Mesenchymal stem cell (in vitro differentiated cells and primary cell): Measurements from ENCODE around the gene TWIST1.

ENCODE experiments used
- DNase-seq: peaks from one replicate; pipeline ENCODE4 v3.0.0-alpha.2; 2013
- H2AFZ ChIP-seq: one replicate; pipeline ENCODE4 v1.6.1; 2013; ENCODE audit warnings: low read depth, mild to moderate bottlenecking, control low read depth, inconsistent platforms, low read length, moderate library complexity
- H2AK5ac ChIP-seq: 2 replicates; pipeline ENCODE4 v1.6.1; 2013; ENCODE audit warnings: low read length, moderate library complexity, mild to moderate bottlenecking, inconsistent platforms; ENCODE audit not compliant: severe bottlenecking
- H2BK120ac ChIP-seq: one replicate; pipeline ENCODE4 v1.6.1; 2013; ENCODE audit warnings: low read depth, mild to moderate bottlenecking, inconsistent platforms, low read length, moderate library complexity
- H2BK12ac ChIP-seq, 2 experiments: one replicate each; pipeline ENCODE4 v1.6.1; 2013; ENCODE audit warnings: inconsistent platforms in 2 of 2, low read length in 2 of 2, mild to moderate bottlenecking in 2 of 2, moderate library complexity in 2 of 2, control low read depth in 1 of 2
- H2BK15ac ChIP-seq: one replicate; pipeline ENCODE4 v1.6.1; 2013; ENCODE audit warnings: mild to moderate bottlenecking, low read depth, inconsistent platforms; ENCODE audit not compliant: poor library complexity, severe bottlenecking
- H2BK5ac ChIP-seq: 2 replicates; pipeline ENCODE4 v1.6.1; 2013; ENCODE audit warnings: low read depth, mild to moderate bottlenecking, low read length, control low read depth, inconsistent platforms; ENCODE audit not compliant: poor library complexity, severe bottlenecking
- H3K14ac ChIP-seq, 2 experiments: one replicate each; pipeline ENCODE4 v1.6.1; 2013; ENCODE audit warnings: inconsistent platforms in 2 of 2, low read length in 2 of 2, control low read depth in 1 of 2, mild to moderate bottlenecking in 1 of 2, moderate library complexity in 1 of 2
- H3K18ac ChIP-seq, 2 experiments: one replicate each; pipeline ENCODE4 v1.6.1; 2013; ENCODE audit warnings: inconsistent platforms in 2 of 2, low read length in 2 of 2, control low read depth in 1 of 2, low read depth in 1 of 2, mild to moderate bottlenecking in 1 of 2
- H3K23ac ChIP-seq, 2 experiments: one replicate each; pipeline ENCODE4 v1.6.1; 2013; ENCODE audit warnings: inconsistent platforms in 2 of 2, low read length in 2 of 2, mild to moderate bottlenecking in 2 of 2, moderate library complexity in 2 of 2, control low read depth in 1 of 2
- H3K27ac ChIP-seq: 2 replicates; pipeline ENCODE4 v1.5.1; 2013; ENCODE audit warnings: mild to moderate bottlenecking, moderate library complexity, low read length, control low read depth, inconsistent platforms; ENCODE audit not compliant: poor library complexity, severe bottlenecking
- H3K27me3 ChIP-seq, 2 experiments: 2 replicates each; pipeline versions ENCODE4 v1.6.1 to v1.7.0; 2013; ENCODE audit warnings: low read length in 2 of 2, mild to moderate bottlenecking in 2 of 2, moderate library complexity in 2 of 2, control low read depth in 1 of 2, inconsistent platforms in 1 of 2; ENCODE audit not compliant: control insufficient read depth in 1 of 2, insufficient read depth in 1 of 2
- H3K36me3 ChIP-seq, 2 experiments: 2 replicates each; pipeline versions ENCODE4 v1.6.1 to v1.7.0; 2013; ENCODE audit warnings: low read length in 2 of 2, control low read depth in 1 of 2, inconsistent platforms in 1 of 2, low read depth in 1 of 2, mild to moderate bottlenecking in 1 of 2; ENCODE audit not compliant: insufficient read depth in 2 of 2, control insufficient read depth in 1 of 2
- H3K4ac ChIP-seq, 2 experiments: one replicate each; pipeline ENCODE4 v1.6.1; 2013; ENCODE audit warnings: inconsistent platforms in 2 of 2, low read length in 2 of 2, mild to moderate bottlenecking in 2 of 2, moderate library complexity in 2 of 2, control low read depth in 1 of 2, low read depth in 1 of 2
- H3K4me1 ChIP-seq: 2 replicates; pipeline ENCODE4 v1.6.1; 2013; ENCODE audit warnings: low read depth, low read length, control low read depth; ENCODE audit not compliant: control insufficient read depth, insufficient read depth
- H3K4me2 ChIP-seq: 2 replicates; pipeline ENCODE4 v1.6.1; 2013; ENCODE audit warnings: low read length, mild to moderate bottlenecking, inconsistent platforms; ENCODE audit not compliant: poor library complexity, severe bottlenecking
- H3K4me3 ChIP-seq, 2 experiments: 2 replicates each; pipeline versions ENCODE4 v1.5.1 to v1.7.0; 2013; ENCODE audit warnings: low read length in 2 of 2, mild to moderate bottlenecking in 2 of 2, control low read depth in 1 of 2, low read depth in 1 of 2; ENCODE audit not compliant: insufficient read depth in 1 of 2
- H3K79me1 ChIP-seq: replicated peaks from 2 replicates; pipeline ENCODE4 v1.6.1; 2013; ENCODE audit warnings: mild to moderate bottlenecking, control low read depth, low read length, inconsistent platforms; ENCODE audit not compliant: poor library complexity, severe bottlenecking
- H3K9ac ChIP-seq: 2 replicates; pipeline ENCODE4 v1.7.0; 2013; ENCODE audit warnings: mild to moderate bottlenecking, low read length, moderate library complexity
- H3K9me3 ChIP-seq: 2 replicates; pipeline ENCODE4 v1.7.0; 2013; ENCODE audit warnings: mild to moderate bottlenecking, low read length; ENCODE audit not compliant: control insufficient read depth
- H4K8ac ChIP-seq: one replicate; pipeline ENCODE4 v1.6.1; 2013; ENCODE audit warnings: inconsistent platforms, mild to moderate bottlenecking, low read length, moderate library complexity
- H4K91ac ChIP-seq: one replicate; pipeline ENCODE4 v1.6.1; 2013; ENCODE audit warnings: mild to moderate bottlenecking, low read length, inconsistent platforms
- WGBS: methylation state at CpG from one replicate; pipeline ENCODE4 v1.1.7; 2013; ENCODE audit warnings: mixed read lengths; 5-methylcytosine and 5-hydroxymethylcytosine counted together

TWIST1 gene

GRCh38 chr7:19069842-19070241, 47.6 kb downstream of the TWIST1 start:
- Histone ChIP-seq H3K4ac (no peak overlapping the region), H4K91ac (no peak overlapping the region), H2BK15ac (no peak overlapping the region), H2BK12ac (no peak overlapping the region), H3K9me3 (no peaks in the 10 kb centered on the region), H2BK120ac (no peak overlapping the region), H3K4me3 (no peak overlapping the region), H3K4me2 (no peak overlapping the region), H4K8ac (no peak overlapping the region), H3K79me1 (peaks cover 2% of the 10 kb centered on the region), H3K4me1 (peaks cover 2% of the 10 kb centered on the region), H3K27me3 (no peaks in the 10 kb centered on the region), H2AFZ (no peak overlapping the region), H2BK5ac (no peak overlapping the region), H2AK5ac (no peak overlapping the region), H3K14ac (no peak overlapping the region), H3K18ac (no peak overlapping the region), H3K27ac (no peak overlapping the region), H3K9ac (no peak overlapping the region), H3K23ac (no peak overlapping the region), H3K36me3 (no peaks in the 10 kb centered on the region)
- WGBS, result no CpG with 5 or more reads among the region's 1 CpG
- DNase-seq, result no peak

GRCh38 chr7:19066170-19066569, 51.3 kb downstream of the TWIST1 start:
- no peak overlapping the region for H4K8ac ChIP-seq
- WGBS, result no CpG with 5 or more reads among the region's 2 CpGs
- no peak overlapping the region for H2BK5ac ChIP-seq
- no peak overlapping the region for H3K14ac ChIP-seq
- no peak overlapping the region for H3K27ac ChIP-seq
- no peaks in the 10 kb centered on the region for H3K79me1 ChIP-seq
- H2BK12ac ChIP-seq, result no peak overlapping the region
- no peak overlapping the region for H2AFZ ChIP-seq
- no peak overlapping the region for H3K23ac ChIP-seq
- no peak overlapping the region for H3K9ac ChIP-seq
- H3K4me1 ChIP-seq, result no peaks in the 10 kb centered on the region
- no peak overlapping the region for H4K91ac ChIP-seq
- no peak overlapping the region for H2BK15ac ChIP-seq
- no peaks in the 10 kb centered on the region for H3K36me3 ChIP-seq
- DNase-seq, result no peak
- H3K4me2 ChIP-seq, result no peak overlapping the region
- H3K27me3 ChIP-seq, result no peaks in the 10 kb centered on the region
- no peak overlapping the region for H2BK120ac ChIP-seq
- no peaks in the 10 kb centered on the region for H3K9me3 ChIP-seq
- H3K4ac ChIP-seq, result no peak overlapping the region
- H3K4me3 ChIP-seq, result no peak overlapping the region
- H3K18ac ChIP-seq, result no peak overlapping the region
- no peak overlapping the region for H2AK5ac ChIP-seq
